Mesodermal cell (in vitro differentiated cells): Measurements from ENCODE around the gene RPAP2.
A peak's percentile ranks its signal among the peaks of the same experiment; 100 is the strongest.
"Not testable (repeated sequence)": the region's sequence is repeated elsewhere in the genome, so short reads cannot be mapped to it uniquely, and the experiment has no call there.

Source experiments
- H3K27ac ChIP-seq: 2 replicates; pipeline ENCODE4 v1.7.0; 2013; ENCODE audit warnings: mild to moderate bottlenecking, low read depth, low read length, moderate library complexity; ENCODE audit not compliant: severe bottlenecking
- H3K36me3 ChIP-seq: 2 replicates; pipeline ENCODE4 v1.7.1; 2013; ENCODE audit warnings: mild to moderate bottlenecking, low read length, moderate library complexity; ENCODE audit not compliant: control insufficient read depth, insufficient read depth
- H3K4me1 ChIP-seq: one replicate; pipeline ENCODE4 v1.7.1; 2013; ENCODE audit warnings: mild to moderate bottlenecking, low read length; ENCODE audit not compliant: insufficient read depth, control insufficient read depth, poor library complexity, severe bottlenecking
- H3K4me3 ChIP-seq: 2 replicates; pipeline ENCODE4 v1.7.0; 2013; ENCODE audit warnings: low read length, control low read depth, mild to moderate bottlenecking; ENCODE audit not compliant: insufficient read depth, poor library complexity, severe bottlenecking; ENCODE audit errors: extremely low read depth
- H3K9me3 ChIP-seq: 2 replicates; pipeline ENCODE4 v1.7.1; 2013; ENCODE audit warnings: mild to moderate bottlenecking, low read length, moderate library complexity; ENCODE audit not compliant: control insufficient read depth
- WGBS, 2 experiments: methylation state at CpG; one replicate each; pipeline ENCODE4 v1.1.5; 2013; ENCODE audit warnings: missing lambda C conversion rate in 2 of 2; ENCODE audit not compliant: insufficient coverage in 2 of 2; 5-methylcytosine and 5-hydroxymethylcytosine counted together

RPAP2 gene

DNA sequence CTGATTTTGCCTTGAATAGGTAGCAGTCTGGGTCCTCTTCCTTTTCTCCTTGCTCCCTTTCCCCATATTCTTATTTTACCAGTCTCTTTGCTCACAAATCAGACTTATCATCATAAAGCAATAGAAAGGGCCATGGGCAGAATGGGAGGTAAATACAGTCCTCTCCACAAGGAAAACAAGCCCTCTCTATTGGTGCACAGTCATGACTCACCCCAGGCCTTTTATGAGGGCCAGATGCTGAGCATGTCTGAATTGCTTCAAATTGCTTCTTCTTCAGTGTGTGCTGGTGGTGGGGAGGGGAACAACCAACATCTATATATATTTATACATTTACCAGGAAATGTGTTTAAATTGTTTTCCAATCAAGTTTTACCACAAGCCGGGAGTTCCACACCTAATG lies 112.7 kb downstream of the RPAP2 start:
- H3K4me1 ChIP-seq = peaks cover 10% of the 10 kb centered on the region
- H3K9me3 ChIP-seq = no peaks in the 10 kb centered on the region
- WGBS, 2 experiments = no CpG with 5 or more reads among the region's 1 CpG
- H3K36me3 ChIP-seq = no peaks in the 10 kb centered on the region
- H3K4me3 ChIP-seq = no peak overlapping the region
- H3K27ac ChIP-seq = no peak overlapping the region

DNA sequence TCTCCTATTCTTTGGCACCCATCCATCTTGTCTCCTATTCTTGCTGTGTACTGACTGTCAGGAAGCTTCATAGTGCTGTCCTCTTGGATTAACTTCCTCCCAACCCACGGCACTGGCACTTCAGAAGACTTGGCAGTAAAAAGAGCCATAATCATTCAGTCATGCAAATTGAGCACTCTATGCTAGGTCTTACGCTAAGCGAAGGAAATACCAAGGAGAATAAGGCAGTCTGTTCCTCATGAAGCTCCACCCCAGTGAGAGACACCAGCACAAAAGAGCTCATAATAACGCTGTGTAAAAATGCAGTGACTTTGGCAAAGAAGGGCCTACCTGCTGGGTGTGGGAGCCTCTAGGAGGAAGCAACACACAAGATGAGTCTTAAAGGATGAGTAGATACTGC lies 120.8 kb downstream of the RPAP2 start:
- no peak overlapping the region for H3K4me3 ChIP-seq
- WGBS, 2 experiments = 74 to 83% methylated on average over 3 to 4 of the region's 4 CpGs
- H3K9me3 ChIP-seq = no peaks in the 10 kb centered on the region
- H3K36me3 ChIP-seq = no peaks in the 10 kb centered on the region
- H3K27ac ChIP-seq = no peak overlapping the region
- H3K4me1 ChIP-seq = no peaks in the 10 kb centered on the region

DNA sequence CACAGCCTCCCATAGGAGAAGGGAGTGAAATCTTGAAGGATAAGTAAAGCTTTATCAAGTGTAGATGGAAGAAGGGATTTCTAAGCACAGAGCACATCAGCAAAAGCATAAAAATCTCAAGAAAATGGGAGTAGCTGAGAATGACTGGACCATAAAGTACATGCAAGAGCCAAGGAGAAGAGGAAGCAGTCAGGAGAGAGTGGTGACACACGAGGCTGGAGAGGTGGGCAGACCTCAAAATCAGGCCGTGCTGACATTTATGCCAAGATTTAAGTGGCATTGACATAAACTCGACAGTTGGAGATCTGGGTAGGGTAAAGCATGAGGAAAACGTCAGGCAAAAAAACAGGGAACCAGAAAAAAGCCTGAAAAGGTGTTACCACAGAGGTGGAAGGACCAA lies 125.5 kb downstream of the RPAP2 start:
- Histone ChIP-seq H3K36me3 (no peaks in the 10 kb centered on the region), H3K27ac (no peak overlapping the region), H3K9me3 (no peaks in the 10 kb centered on the region), H3K4me3 (no peak overlapping the region), H3K4me1 (no peaks in the 10 kb centered on the region)
- WGBS, 2 experiments = 74 to 77% methylated on average over 3 to 4 of the region's 4 CpGs

DNA sequence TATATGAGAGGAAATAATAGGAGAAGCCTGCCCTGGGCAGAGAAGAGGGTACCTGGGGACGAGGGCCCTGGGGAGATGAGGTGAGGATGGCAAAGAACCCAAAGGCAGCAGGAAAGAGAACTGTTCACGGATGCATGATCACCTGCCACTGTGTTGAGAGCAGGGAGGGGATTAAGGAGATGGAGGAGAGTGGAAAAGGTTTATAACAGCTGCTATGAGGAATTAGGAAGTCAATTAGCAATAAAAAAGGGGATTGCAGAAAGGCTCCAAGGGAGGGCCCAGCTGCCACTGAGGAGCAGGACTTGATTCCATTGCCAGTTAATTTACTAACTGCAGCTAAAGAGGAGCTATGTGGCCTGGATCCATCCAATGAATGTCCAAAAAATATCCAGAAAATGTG lies 126.8 kb downstream of the RPAP2 start:
- 55 to 69% methylated on average over 2 of the region's 2 CpGs for WGBS, 2 experiments

DNA sequence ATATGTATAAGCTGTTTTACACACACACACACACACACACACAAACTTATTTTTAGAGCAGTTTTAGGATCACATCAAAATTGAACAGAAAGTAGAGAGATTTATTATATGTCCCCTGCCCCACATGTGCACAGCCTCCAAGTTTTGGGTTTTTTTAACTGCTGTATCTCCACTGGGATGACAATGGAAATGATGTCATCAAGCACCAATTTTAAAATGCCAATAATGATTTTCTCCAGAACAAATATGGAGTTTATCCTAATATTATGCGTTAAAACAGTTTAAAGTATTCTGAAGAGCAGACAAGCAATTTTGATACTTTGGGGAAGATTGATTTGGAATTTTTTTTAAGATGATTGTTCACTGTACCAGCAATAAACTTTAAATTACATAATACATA lies 131.2 kb downstream of the RPAP2 start:
- H3K4me3 ChIP-seq = no peak overlapping the region
- no peaks in the 10 kb centered on the region for H3K4me1 ChIP-seq
- H3K9me3 ChIP-seq = no peaks in the 10 kb centered on the region
- no peaks in the 10 kb centered on the region for H3K36me3 ChIP-seq
- WGBS, 2 experiments = no CpG with 5 or more reads among the region's 1 CpG
- H3K27ac ChIP-seq = no peak overlapping the region

More for the DNA sequence above, 126.8 kb downstream of the RPAP2 start:
- H3K4me1 ChIP-seq = no peaks in the 10 kb centered on the region
- no peaks in the 10 kb centered on the region for H3K9me3 ChIP-seq
- no peak overlapping the region for H3K4me3 ChIP-seq
- no peaks in the 10 kb centered on the region for H3K36me3 ChIP-seq
- H3K27ac ChIP-seq = no peak overlapping the region

DNA sequence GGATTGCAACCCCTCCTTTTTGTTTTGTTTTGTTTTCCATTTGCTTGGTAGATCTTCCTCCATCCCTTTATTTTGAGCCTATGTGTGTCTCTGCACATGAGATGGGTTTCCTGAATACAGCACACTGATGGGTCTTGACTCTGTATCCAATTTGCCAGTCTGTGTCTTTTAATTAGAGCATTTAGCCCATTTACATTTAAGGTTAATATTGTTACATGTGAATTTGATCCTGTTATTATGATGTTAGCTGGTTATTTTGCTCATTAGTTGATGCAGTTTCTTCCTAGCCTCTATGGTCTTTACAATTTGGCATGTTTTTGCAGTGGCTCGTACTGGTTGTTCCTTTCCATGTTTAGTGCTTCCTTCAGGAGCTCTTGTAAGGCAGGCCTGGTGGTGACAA lies 135.7 kb downstream of the RPAP2 start:
- H3K4me3 ChIP-seq, H3K9me3 ChIP-seq, H3K36me3 ChIP-seq, H3K27ac ChIP-seq, H3K4me1 ChIP-seq: not testable (repeated sequence)
- no CpG with 5 or more reads among the region's 1 CpG for WGBS, 2 experiments

DNA sequence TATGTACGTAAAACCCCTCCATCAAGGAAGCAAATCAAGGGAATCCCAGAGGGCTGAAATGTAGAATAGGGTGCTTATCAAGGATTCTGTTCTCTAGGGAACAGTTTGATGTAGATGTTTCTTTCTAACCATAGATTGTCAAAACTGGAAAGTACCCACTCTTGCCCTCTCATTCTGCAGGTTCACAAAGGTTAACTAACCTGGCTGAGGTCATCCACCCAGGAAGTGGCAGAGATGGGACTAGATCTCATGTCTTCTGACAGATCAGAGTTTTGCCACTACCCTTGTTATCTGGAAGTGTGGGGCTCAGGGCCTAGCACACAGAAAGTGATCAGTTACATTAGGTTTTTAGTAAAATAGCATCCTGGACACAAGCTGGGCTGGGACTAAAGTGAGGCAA lies 140.4 kb downstream of the RPAP2 start:
- 80% methylated on average over 1 of the region's 1 CpG; no CpG with 5 or more reads in 1 of the 2 experiments for WGBS, 2 experiments
- no peaks in the 10 kb centered on the region for H3K36me3 ChIP-seq
- peaks cover 4% of the 10 kb centered on the region for H3K4me1 ChIP-seq
- no peak overlapping the region for H3K4me3 ChIP-seq
- H3K9me3 ChIP-seq = peaks cover 5% of the 10 kb centered on the region
- H3K27ac ChIP-seq = no peak overlapping the region

DNA sequence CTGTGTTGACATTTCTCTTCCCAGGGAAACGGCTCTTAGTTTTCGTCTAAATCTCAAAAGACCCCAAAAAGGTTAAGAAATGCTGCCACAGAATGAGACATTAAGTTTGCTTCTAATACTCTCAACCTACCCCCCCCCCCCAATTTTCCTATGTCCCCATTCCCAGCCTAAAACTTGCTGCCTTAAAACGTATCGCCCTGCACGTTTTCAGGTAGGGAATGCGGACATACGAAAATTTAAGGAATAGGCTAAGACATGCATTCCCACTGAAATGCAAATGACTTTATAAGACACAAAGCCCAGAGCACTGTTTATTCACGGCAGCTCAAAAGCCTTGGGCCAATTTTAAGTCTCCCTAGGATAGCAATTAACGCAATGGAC lies 142.4 kb downstream of the RPAP2 start:
- Histone ChIP-seq H3K4me1 (peaks cover 10% of the 10 kb centered on the region), H3K27ac (no peak overlapping the region), H3K4me3 (no peak overlapping the region), H3K36me3 (no peaks in the 10 kb centered on the region), H3K9me3 (no peaks in the 10 kb centered on the region)
- 90 to 91% methylated on average over 2 to 6 of the region's 9 CpGs for WGBS, 2 experiments

DNA sequence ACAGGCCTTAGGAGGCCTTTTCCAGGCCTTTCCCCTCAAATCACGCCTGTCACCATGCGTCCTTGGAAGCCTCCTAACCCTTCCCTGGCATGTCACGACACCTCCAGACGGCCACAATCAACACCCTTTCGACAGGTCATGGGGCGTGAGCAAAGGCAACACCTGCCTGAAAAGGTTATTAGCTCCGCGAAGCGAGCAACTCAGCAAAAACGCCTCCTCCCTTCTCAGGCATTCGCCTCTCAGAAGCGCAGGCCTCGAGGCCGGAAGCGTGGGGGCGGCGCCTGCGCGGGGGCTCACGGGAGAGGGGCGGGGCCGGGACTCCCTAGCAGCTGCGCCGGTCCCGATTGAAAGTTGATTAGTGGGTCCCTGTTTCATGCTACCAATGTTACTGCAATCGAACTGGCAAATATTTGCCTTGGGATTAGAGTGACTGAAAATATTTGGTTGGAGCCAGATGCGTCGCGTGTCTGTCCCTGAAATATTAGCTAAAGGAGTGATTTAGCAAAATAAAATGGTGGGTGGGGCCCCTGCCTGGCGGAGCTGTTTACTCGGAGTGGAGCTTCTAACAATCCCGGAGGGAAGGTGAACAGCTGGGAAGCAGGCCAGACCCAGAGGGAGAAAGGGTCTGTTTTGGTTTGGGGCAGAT lies 143.0 kb downstream of the RPAP2 start:
- no peaks in the 10 kb centered on the region for H3K36me3 ChIP-seq
- WGBS, 2 experiments = 74 to 87% methylated on average over 23 to 31 of the region's 32 CpGs
- H3K9me3 ChIP-seq = no peaks in the 10 kb centered on the region
- no peak overlapping the region for H3K27ac ChIP-seq
- peaks cover 15% of the 10 kb centered on the region for H3K4me1 ChIP-seq
- H3K4me3 ChIP-seq = no peak overlapping the region

DNA sequence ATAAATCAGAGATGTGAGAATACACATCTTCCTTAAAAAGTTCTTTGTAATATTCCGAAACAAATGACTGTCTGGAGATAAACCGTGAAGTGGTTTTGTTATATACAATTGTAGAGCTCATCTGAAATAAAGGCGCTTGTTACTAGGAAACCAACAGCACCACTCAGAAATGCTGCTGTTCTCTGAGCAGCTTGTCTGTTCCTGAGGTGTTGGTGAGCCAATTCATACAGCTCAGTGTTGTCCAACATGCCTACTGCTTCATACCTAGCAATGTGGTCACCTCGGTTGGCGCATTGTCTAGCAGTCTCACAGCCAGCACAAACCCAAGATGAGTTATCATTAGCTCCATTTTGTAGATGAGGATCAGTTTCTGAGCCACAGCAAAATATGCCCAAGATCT lies 143.5 kb downstream of the RPAP2 start:
- Histone ChIP-seq H3K4me1 (peaks cover 20% of the 10 kb centered on the region), H3K36me3 (no peaks in the 10 kb centered on the region), H3K4me3 (no peak overlapping the region), H3K27ac (no peak overlapping the region), H3K9me3 (no peaks in the 10 kb centered on the region)
- WGBS, 2 experiments = 86 to 95% methylated on average over 2 to 3 of the region's 5 CpGs

DNA sequence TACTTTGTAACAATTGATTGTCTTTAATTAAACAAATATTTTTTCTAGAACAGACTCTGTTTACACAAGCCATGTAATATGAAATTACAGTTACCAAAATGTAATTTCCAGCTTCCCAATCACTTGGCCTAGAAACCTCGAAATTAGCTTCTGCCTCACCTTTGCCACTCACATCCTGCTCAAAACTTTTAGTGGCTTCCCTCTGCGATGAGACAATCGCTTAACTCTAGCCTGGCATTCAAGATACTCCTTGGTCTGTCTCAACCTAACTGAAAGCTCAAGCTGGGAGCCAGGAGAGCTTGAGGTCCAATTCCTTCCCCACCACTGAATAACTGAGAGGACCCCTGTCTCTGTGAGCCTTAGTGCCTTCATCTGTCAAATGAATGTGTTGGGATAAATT lies 145.0 kb downstream of the RPAP2 start:
- WGBS, 2 experiments = 92 to 96% methylated on average over 3 of the region's 3 CpGs
- H3K36me3 ChIP-seq = no peaks in the 10 kb centered on the region
- H3K4me1 ChIP-seq = peaks cover 29% of the 10 kb centered on the region
- peak overlapping the region; percentile 80 for H3K27ac ChIP-seq
- H3K4me3 ChIP-seq = no peak overlapping the region
- no peaks in the 10 kb centered on the region for H3K9me3 ChIP-seq
